ENCODE results near the gene CMSS1. TPM values are rescaled to one million over a fixed set of nuclear protein-coding genes. Genes with fewer than 3 reads are reported as not detected.
A peak's percentile ranks its signal among the peaks of the same experiment; 100 is the strongest.

The CMSS1 gene
- total RNA-seq, 1 donor = 27.8 TPM

DNA sequence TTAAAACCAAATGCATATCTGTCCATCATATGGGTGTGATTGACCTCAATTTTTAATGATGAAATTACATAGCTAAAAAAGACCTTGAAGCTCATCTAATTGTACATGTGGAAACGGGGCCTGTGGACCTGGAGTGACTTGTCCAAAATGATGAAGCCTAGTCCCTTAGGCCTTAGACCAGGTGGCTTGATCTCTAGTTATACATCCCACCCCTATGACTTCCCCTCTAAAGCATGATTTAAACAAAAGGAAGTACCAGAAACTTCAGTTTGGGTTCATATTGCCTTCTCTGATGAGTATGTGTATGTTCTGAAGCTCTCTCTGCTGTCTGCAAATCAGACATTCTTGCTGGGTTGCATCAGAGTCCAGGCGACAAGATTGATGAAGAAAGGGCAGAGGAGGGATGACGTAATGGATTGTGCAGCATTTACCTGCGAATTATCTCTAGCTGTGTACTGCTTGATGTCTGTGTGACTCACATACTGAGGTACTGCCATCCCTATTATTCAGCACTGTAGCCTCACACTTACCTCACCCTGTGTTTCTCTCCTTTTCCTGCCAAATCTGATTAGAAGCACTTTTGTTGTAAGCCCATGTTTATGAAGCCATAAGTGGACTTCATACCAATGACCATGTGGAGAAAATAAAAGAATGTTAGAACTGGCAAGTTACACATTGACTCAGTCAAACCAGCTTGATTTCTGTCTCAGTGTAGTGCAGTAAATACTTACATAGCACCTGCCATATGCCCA lies 185.1 kb downstream of the CMSS1 start:
- TF ChIP-seq, protein P1, sequence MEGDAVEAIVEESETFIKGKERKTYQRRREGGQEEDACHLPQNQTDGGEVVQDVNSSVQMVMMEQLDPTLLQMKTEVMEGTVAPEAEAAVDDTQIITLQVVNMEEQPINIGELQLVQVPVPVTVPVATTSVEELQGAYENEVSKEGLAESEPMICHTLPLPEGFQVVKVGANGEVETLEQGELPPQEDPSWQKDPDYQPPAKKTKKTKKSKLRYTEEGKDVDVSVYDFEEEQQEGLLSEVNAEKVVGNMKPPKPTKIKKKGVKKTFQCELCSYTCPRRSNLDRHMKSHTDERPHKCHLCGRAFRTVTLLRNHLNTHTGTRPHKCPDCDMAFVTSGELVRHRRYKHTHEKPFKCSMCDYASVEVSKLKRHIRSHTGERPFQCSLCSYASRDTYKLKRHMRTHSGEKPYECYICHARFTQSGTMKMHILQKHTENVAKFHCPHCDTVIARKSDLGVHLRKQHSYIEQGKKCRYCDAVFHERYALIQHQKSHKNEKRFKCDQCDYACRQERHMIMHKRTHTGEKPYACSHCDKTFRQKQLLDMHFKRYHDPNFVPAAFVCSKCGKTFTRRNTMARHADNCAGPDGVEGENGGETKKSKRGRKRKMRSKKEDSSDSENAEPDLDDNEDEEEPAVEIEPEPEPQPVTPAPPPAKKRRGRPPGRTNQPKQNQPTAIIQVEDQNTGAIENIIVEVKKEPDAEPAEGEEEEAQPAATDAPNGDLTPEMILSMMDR (IDR thresholded peaks at IDR 0.05; ENCODE audit: insufficient read depth, low read length) = no peak
- no peak overlapping the region for H3K4me3 ChIP-seq (ENCODE audit: low read depth, low read length)
- peak; percentile 97 for DNase-seq (ENCODE audit: low read depth)

DNA sequence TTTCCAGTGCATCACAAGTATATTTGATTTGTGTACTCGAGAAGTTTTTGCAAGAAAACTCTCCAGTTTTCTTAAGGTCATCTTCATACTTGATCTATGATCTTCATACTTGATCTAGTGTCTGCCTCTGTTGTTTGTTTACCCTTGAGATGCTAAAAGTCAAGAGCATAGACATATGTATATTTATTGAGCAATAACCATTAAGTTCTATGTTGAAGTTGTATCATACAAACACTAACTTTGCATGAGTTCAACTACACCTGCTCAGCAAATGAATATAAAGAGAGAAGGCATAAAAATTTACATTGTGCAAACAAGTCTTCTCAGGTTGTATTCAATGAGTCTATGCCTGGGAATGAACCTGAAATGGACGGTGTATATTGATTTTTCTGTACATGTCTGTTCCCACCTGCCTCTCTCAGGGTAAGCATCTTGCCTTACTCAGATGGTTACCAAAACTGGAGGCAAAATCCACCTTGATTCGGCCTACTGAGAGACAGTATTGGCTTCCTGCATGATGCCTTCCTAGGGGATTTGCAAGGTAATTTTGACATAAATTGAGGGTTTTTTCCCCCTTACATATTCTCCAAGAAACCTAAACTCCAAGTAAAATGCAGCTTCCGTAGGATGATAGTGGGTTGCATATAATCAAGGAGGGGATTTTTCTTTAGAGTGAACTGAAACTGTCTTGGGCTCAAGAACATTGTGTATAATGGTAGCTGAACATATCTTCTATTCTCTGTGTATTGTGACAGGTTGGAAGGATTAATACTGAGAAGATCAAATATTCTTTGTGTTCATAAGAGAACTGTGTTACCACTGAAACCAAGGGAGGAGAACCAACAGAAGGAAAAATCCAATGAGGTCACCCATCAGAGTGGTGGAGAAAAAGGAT lies 186.2 kb downstream of the CMSS1 start:
- H3K4me3 ChIP-seq (ENCODE audit: low read depth, low read length) = no peak overlapping the region
- TF ChIP-seq, protein P1 (IDR thresholded peaks at IDR 0.05; ENCODE audit: insufficient read depth, low read length) = no peak
- DNase-seq (ENCODE audit: low read depth) = no peak

DNA sequence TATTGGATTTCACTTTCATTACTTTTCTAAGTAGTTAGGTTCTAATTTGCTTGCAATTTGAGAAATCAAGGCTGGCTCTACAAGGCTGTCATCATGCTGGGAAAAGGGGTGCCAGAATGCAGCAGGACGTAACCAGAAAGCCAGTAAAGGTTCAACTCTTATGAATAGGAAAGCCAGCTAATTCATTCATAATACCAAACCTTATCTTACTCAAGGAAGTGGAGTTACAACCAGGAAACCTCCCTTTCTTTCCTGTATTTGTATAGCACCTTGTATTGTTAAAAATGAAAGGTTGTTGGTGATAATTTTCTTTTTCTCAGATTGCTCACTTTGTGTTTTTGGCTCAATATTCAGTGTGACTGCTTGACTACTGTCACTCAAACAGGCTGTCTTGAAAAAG lies 187.3 kb downstream of the CMSS1 start:
- TF ChIP-seq, protein P1 (IDR thresholded peaks at IDR 0.05; ENCODE audit: insufficient read depth, low read length) = no peak
- DNase-seq (ENCODE audit: low read depth) = no peak
- no peak overlapping the region for H3K4me3 ChIP-seq (ENCODE audit: low read depth, low read length)

DNA sequence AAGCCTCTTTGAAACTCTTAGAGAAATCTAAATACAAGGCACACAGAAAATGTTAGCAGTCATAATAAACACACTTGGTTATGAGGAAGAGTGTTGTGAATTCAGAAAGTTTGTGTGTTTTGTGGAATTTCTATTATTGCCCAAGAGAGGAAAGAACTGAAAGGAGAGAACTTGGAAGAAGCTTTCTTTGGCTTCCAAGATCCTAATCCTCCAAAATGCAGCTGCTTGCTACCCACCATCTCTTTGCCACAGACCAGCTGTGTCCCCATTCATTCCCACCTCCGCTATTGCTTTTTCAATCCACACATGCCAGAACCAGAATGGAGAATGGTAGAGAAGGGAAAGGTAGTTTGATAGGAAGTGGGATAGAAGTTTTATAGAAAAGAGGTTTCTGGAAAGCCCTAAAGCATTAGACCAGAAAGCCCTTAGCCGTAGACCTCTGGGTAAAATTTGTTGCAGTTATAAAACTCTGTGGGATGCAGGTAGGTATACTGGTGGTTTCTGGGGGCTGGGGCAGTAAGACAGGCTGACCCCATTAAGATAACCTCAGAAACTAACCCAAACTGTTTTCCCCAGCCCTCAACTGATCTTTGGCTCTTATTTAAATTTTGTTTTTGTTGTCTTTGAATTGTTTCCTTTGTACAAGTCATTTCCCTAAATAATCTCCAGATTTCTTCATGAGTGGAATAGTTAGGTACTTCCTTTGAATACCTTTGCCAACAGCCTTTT lies 188.2 kb downstream of the CMSS1 start:
- H3K4me3 ChIP-seq (ENCODE audit: low read depth, low read length) = no peak overlapping the region
- TF ChIP-seq, protein P1 (IDR thresholded peaks at IDR 0.05; ENCODE audit: insufficient read depth, low read length) = no peak
- peak; percentile 44 for DNase-seq (ENCODE audit: low read depth)

DNA sequence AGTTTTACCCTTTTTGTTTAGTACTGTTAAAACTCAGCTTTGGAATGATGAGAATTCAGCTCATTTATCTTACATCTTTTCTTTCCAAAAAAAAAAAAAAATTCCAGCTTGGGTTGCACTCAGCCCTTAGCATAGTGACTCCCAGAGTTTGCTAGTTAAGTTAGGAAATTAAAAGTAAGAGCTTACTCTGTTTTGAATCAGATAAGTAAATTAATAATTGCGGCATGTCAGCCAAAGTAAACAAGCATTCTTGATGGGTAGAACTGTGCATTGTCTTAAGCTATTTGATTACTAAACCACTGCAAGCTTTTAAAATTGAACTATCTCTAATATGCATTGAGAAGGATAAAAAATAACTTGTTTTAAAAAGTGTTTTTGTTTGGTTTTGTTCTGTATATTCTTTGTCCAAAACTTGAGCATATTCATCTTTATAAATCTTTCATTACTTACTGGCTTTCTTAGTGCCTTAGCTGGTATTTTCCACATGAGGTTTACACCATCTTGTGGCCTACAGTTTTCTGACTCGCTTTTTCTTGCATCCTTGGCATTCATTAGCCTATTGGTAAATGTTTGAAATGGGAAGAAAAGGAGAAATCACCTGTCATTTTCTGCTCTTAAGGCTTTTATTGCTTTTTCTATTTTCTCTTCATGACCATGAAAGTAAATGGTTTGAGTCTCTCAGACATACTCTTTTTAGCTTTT lies 189.1 kb downstream of the CMSS1 start:
- peak; percentile 75 for DNase-seq (ENCODE audit: low read depth)
- TF ChIP-seq, protein P1 (IDR thresholded peaks at IDR 0.05; ENCODE audit: insufficient read depth, low read length) = peak; percentile 32
- no peak overlapping the region for H3K4me3 ChIP-seq (ENCODE audit: low read depth, low read length)

DNA sequence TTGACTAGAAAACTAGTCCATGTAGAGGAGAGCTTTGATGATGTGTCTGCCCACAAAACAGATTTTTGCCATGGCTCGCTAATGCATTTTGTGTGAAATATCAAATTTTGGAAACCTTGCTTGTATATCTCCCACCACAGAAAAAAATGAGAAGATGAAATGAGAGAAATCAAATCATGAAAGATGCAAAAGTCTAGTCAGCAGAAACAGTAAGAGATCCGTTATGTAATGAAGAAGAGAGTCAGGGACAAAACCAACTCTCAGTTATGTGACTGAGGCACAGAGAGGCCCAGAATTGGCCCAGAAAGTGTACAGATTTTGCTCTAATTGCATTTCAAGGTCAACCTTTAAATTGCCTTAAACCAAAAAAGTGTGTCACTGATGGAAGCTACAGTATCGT lies 189.7 kb downstream of the CMSS1 start:
- DNase-seq (ENCODE audit: low read depth) = no peak
- TF ChIP-seq, protein P1 (IDR thresholded peaks at IDR 0.05; ENCODE audit: insufficient read depth, low read length) = no peak
- H3K4me3 ChIP-seq (ENCODE audit: low read depth, low read length) = no peak overlapping the region
